ENCODE data around the gene TAF3.

DNA sequence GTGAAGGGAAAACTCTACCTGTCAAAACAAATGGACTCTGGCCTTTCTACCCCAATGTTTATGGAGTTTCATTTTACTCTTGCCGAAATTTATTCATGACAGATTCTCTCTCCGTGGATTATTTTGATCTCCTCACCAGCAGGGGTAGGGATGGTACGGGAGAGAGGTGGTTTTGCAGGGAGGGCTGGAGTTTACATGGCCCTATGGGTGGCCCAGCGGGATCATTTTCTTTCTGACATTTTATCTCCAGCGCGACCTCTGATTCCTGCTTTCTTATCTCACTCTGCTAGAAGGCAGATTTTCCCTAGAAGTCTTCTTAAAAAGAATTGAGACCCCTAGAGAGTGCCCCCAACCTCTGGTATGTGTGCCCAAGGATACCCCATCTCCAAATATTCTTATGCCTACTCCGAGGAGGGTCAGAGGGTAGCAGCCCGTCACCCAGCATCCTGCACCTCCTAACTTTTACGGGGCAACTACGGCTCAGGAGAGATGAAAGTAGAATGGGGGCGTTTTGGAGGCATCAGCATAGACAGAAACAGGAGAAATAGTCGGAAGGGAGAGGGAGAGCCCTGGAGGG lies 226.1 kb downstream of the TAF3 start:
- TF ChIP-seq, protein P1, sequence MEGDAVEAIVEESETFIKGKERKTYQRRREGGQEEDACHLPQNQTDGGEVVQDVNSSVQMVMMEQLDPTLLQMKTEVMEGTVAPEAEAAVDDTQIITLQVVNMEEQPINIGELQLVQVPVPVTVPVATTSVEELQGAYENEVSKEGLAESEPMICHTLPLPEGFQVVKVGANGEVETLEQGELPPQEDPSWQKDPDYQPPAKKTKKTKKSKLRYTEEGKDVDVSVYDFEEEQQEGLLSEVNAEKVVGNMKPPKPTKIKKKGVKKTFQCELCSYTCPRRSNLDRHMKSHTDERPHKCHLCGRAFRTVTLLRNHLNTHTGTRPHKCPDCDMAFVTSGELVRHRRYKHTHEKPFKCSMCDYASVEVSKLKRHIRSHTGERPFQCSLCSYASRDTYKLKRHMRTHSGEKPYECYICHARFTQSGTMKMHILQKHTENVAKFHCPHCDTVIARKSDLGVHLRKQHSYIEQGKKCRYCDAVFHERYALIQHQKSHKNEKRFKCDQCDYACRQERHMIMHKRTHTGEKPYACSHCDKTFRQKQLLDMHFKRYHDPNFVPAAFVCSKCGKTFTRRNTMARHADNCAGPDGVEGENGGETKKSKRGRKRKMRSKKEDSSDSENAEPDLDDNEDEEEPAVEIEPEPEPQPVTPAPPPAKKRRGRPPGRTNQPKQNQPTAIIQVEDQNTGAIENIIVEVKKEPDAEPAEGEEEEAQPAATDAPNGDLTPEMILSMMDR (IDR thresholded peaks at IDR 0.05), result no peak
- TF ChIP-seq EZH2 (IDR thresholded peaks at IDR 0.05; ENCODE audit: borderline replicate concordance, insufficient read depth, low read depth, low read length, poor library complexity, severe bottlenecking), result no peak
